Measurements from ENCODE around the gene HEPN1.

The HEPN1 gene

DNA sequence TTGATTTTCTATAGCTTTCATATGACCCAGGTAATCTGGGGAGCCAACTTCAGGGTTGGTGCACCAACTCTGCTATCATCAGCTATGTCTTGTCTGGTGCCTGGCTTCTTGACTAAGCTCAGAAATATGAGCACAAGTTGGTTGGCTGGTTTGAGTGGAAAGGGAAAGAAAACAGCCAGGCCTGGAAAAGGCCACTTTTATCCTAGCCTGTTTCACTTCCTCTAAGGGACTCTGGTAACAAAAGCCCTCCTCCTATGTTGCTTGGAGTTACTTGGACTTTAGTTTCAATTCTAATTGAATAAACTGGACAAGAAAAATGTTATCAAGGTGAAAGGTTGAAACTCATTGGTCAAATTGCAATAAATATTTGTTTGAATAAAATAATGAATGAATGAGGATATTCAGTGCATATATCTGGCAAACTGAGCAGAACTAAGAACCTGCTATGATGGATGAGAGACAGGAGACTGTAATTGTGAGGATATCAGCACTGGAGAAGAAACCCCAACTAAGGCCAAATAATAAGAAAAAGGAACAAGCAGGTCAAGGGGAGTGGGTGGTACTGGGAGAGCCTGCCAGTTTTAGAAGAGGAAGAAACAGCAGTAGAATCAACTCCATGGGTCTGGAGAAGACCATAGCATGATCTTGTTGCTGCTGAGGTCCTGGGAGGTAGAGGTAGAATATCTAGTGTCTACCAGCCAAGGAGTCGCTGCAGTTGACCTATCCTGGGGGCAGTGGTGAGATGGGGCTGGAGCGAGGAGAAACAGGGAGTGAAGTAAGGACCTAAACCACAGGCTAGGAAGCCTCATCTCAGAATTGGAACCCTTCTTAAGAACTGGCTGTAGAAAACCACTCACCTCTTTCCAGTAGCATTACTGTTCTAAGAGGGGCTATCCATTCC is 29.6 kb upstream of the HEPN1 start:
- DNase-seq (ENCODE audit: low read depth) = no peak
- TF ChIP-seq MYC (IDR thresholded peaks at IDR 0.05; ENCODE audit: low read depth, low read length) (no peak), POLR2A (IDR thresholded peaks at IDR 0.05; ENCODE audit: extremely low read depth, insufficient read length) (no peak)
- TF ChIP-seq, protein P1, sequence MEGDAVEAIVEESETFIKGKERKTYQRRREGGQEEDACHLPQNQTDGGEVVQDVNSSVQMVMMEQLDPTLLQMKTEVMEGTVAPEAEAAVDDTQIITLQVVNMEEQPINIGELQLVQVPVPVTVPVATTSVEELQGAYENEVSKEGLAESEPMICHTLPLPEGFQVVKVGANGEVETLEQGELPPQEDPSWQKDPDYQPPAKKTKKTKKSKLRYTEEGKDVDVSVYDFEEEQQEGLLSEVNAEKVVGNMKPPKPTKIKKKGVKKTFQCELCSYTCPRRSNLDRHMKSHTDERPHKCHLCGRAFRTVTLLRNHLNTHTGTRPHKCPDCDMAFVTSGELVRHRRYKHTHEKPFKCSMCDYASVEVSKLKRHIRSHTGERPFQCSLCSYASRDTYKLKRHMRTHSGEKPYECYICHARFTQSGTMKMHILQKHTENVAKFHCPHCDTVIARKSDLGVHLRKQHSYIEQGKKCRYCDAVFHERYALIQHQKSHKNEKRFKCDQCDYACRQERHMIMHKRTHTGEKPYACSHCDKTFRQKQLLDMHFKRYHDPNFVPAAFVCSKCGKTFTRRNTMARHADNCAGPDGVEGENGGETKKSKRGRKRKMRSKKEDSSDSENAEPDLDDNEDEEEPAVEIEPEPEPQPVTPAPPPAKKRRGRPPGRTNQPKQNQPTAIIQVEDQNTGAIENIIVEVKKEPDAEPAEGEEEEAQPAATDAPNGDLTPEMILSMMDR (IDR thresholded peaks at IDR 0.05; ENCODE audit: low read depth, low read length) = no peak
- TF ChIP-seq, protein P2, sequence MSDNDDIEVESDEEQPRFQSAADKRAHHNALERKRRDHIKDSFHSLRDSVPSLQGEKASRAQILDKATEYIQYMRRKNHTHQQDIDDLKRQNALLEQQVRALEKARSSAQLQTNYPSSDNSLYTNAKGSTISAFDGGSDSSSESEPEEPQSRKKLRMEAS (IDR thresholded peaks at IDR 0.05; ENCODE audit: low read depth, low read length) = no peak
- no peak overlapping the region for H3K4me3 ChIP-seq (ENCODE audit: low read depth, low read length)

- no peak overlapping the region for H3K4me3 ChIP-seq (ENCODE audit: low read depth, low read length)
- TF ChIP-seq POLR2A (IDR thresholded peaks at IDR 0.05; ENCODE audit: extremely low read depth, insufficient read length) (no peak), MYC (IDR thresholded peaks at IDR 0.05; ENCODE audit: low read depth, low read length) (no peak)
- TF ChIP-seq, protein P1 (IDR thresholded peaks at IDR 0.05; ENCODE audit: low read depth, low read length) = no peak
- TF ChIP-seq, protein P2 (IDR thresholded peaks at IDR 0.05; ENCODE audit: low read depth, low read length) = no peak
- DNase-seq (ENCODE audit: low read depth) = no peak
Measured at GRCh38 chr11:124890151-124890550, 28.9 kb upstream of the HEPN1 start.

GRCh38 chr11:124890683-124891372 is 28.2 kb upstream of the HEPN1 start:
- H3K4me3 ChIP-seq (ENCODE audit: low read depth, low read length) = no peak overlapping the region
- TF ChIP-seq MYC (IDR thresholded peaks at IDR 0.05; ENCODE audit: low read depth, low read length) = no peak
- TF ChIP-seq, protein P2 (IDR thresholded peaks at IDR 0.05; ENCODE audit: low read depth, low read length) = no peak
- TF ChIP-seq POLR2A (IDR thresholded peaks at IDR 0.05; ENCODE audit: extremely low read depth, insufficient read length) = no peak
- TF ChIP-seq, protein P1 (IDR thresholded peaks at IDR 0.05; ENCODE audit: low read depth, low read length) = no peak
- no peak for DNase-seq (ENCODE audit: low read depth)

DNA sequence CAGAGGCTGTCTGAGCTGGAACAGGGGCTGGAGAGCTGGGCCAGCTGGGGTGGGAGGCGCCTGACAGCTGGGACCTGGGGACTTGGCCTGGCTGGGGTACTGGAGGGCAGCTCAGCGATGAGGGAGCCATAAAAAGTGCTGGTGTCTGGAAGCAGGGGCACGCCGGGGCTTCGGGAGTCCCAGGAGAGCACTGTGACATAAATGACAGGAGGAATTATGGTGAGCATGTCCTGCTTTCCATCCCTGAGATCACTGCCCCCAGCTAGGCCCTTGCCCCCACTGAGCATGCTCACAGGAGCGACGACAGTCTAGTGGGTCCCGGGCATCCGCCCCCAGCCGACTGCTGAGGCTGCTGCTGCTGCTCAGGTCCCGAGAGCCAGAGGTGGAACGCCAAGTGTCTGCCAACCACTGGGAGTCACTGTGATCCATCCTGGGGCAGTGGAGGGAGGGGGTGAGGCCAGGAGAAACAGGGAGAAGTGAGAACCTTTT is 27.6 kb upstream of the HEPN1 start:
- no peak for DNase-seq (ENCODE audit: low read depth)
- TF ChIP-seq POLR2A (IDR thresholded peaks at IDR 0.05; ENCODE audit: extremely low read depth, insufficient read length) (no peak), MYC (IDR thresholded peaks at IDR 0.05; ENCODE audit: low read depth, low read length) (no peak)
- TF ChIP-seq, protein P1 (IDR thresholded peaks at IDR 0.05; ENCODE audit: low read depth, low read length) = no peak
- TF ChIP-seq, protein P2 (IDR thresholded peaks at IDR 0.05; ENCODE audit: low read depth, low read length) = no peak
- H3K4me3 ChIP-seq (ENCODE audit: low read depth, low read length) = no peak overlapping the region

DNA sequence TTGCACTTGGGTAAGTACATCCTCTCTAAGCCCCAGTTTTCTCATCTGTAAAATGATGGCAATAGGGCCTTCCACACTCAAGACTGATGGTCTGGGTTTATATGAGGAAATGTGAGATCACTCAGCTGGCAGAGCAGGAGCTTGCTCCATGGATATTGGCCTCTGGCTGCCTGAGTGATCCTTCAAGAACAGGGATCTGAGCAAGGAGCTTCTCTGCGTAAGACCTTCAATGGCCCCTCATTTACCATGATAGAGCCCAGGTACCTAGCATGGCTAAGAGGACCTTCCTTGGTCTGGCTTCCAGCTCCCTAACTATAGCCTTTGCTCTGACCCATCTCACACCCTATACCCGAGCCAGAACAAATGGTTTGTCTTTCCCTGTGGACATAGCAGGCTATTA is 26.9 kb upstream of the HEPN1 start:
- TF ChIP-seq POLR2A (IDR thresholded peaks at IDR 0.05; ENCODE audit: extremely low read depth, insufficient read length) (no peak), MYC (IDR thresholded peaks at IDR 0.05; ENCODE audit: low read depth, low read length) (no peak)
- TF ChIP-seq, protein P2 (IDR thresholded peaks at IDR 0.05; ENCODE audit: low read depth, low read length) = no peak
- TF ChIP-seq, protein P1 (IDR thresholded peaks at IDR 0.05; ENCODE audit: low read depth, low read length) = no peak
- no peak for DNase-seq (ENCODE audit: low read depth)
- H3K4me3 ChIP-seq (ENCODE audit: low read depth, low read length) = no peak overlapping the region
